ENCODE measurements around the gene AIFM2. TPM values are rescaled to one million over a fixed set of nuclear protein-coding genes. Genes with fewer than 3 reads are reported as not detected.

Gene AIFM2
- total RNA-seq, 4 donors from 2014 or later = 13.3 to 21.8 (median 17.2) TPM

GRCh38 chr10:70147259-70147625, 14.6 kb upstream of the AIFM2 start:
- Histone ChIP-seq H3K4me3 (peak overlapping the region; percentile 69 to 93 (median 76)), H3K9me3 (no peaks in the 10 kb centered on the region), H3K27ac (replicated peaks in 1 of 4) (peak overlapping the region; percentile 87 to 97 (median 88)), H3K27me3 (no peaks in the 10 kb centered on the region), H3K4me1 (peaks cover 19 to 33% (median 26%) of the 10 kb centered on the region in 4 donors), H3K36me3 (peaks cover 12 to 41% (median 25%) of the 10 kb centered on the region in 4 donors)
- DNase-seq (ENCODE audit: extremely low spot score) = no peak
- TF ChIP-seq EP300 (IDR thresholded peaks at IDR 0.05) = no peak
- WGBS = 11% methylated on average over 2 of the region's 2 CpGs
- intact Hi-C loops (cut with DNase I) = no loop called here

DNA sequence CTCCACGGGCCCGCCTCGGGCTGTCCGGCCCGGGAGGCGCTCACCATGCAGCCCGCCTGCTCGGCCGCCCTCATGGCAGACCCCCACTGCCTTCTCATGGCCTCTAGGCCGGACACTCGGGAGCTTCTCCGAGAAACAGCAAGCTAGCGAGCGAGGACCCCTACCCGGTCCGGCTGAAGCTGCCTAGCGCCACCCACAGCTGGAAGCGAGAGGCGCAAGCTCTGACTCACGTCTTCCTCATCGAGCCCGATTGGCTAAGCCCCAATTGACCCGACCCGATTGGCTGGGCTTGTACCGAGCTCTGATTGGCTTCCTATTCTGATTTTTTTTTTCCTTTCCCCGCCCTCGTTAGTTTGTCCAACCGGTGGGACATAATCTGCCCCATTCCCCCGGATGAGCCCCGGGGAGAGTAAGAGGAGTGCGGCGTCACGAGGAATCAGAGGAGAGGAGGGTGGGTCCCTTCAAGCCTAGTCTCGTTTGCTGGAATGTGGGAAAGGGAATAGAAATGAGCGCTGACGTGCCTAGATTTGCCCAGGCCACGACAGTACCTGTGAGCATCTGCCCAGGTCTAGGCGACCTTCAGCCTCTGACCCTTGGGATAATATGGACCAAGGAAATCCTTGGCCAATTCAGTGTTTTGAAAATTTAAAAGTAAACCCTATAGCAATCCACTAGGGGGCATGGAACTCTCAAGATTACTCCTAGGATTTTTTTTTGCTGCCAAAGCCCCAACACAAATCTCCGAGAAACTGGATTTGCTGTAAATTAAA, 14.0 kb upstream of the AIFM2 start, which contains the start of gene TYSND1:
Gene TYSND1, minus strand, starts transcription at position 212 of the 770 bp plus-strand sequence. Its CDS starts 114 bp downstream, at position 98.
- Histone ChIP-seq H3K4me3 (peak within 1 kb of the TSS; percentile 69 to 93 (median 76)), H3K27me3 (no peaks in the 10 kb centered on the region), H3K36me3 (peaks cover 6 to 35% (median 19%) of the 10 kb centered on the region in 4 donors), H3K27ac (replicated peaks in 1 of 4) (peak within 1 kb of the TSS; percentile 87 to 97 (median 88)), H3K9me3 (no peaks in the 10 kb centered on the region), H3K4me1 (peaks cover 19 to 33% (median 26%) of the 10 kb centered on the region in 4 donors)
- peak; percentile 99 for DNase-seq (ENCODE audit: extremely low spot score)
- TF ChIP-seq POLR2A (IDR thresholded peaks at IDR 0.05; ENCODE audit: low read depth) = peak; percentile 72
- no peak for TF ChIP-seq EP300 (IDR thresholded peaks at IDR 0.05)
- peak; percentile 92 to 97 for TF ChIP-seq POLR2AphosphoS5 (IDR thresholded peaks at IDR 0.05)
- TF ChIP-seq, protein P1, sequence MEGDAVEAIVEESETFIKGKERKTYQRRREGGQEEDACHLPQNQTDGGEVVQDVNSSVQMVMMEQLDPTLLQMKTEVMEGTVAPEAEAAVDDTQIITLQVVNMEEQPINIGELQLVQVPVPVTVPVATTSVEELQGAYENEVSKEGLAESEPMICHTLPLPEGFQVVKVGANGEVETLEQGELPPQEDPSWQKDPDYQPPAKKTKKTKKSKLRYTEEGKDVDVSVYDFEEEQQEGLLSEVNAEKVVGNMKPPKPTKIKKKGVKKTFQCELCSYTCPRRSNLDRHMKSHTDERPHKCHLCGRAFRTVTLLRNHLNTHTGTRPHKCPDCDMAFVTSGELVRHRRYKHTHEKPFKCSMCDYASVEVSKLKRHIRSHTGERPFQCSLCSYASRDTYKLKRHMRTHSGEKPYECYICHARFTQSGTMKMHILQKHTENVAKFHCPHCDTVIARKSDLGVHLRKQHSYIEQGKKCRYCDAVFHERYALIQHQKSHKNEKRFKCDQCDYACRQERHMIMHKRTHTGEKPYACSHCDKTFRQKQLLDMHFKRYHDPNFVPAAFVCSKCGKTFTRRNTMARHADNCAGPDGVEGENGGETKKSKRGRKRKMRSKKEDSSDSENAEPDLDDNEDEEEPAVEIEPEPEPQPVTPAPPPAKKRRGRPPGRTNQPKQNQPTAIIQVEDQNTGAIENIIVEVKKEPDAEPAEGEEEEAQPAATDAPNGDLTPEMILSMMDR (IDR thresholded peaks at IDR 0.05) = peak; percentile 54 to 74 (median 68)
- 1% methylated on average over 22 of the region's 39 CpGs for WGBS
- intact Hi-C loops (cut with DNase I) = no loop called here

GRCh38 chr10:70145666-70146488, 13.3 kb upstream of the AIFM2 start:
- peak overlapping the region; percentile 69 to 93 (median 76) for H3K4me3 ChIP-seq
- 0% methylated on average over 24 of the region's 98 CpGs for WGBS
- TF ChIP-seq POLR2AphosphoS5 (IDR thresholded peaks at IDR 0.05) = peak in 1 of 2 donors; percentile 44
- no peak for TF ChIP-seq POLR2A (IDR thresholded peaks at IDR 0.05; ENCODE audit: low read depth)
- TF ChIP-seq EP300 (IDR thresholded peaks at IDR 0.05) = no peak
- TF ChIP-seq, protein P1 (IDR thresholded peaks at IDR 0.05) = peak; percentile 48 to 72 (median 48)
- H3K27me3 ChIP-seq = no peaks in the 10 kb centered on the region
- H3K27ac ChIP-seq (replicated peaks in 1 of 4) = peak overlapping the region; percentile 87 to 97 (median 88)
- peaks cover 19 to 33% (median 26%) of the 10 kb centered on the region in 4 donors for H3K4me1 ChIP-seq
- DNase-seq (ENCODE audit: extremely low spot score) = no peak
- no peaks in the 10 kb centered on the region for H3K9me3 ChIP-seq
- intact Hi-C loops (cut with DNase I) = loop anchor here (2.0 kb wide), 1 partner anchor 29 kb away; no protein-coding TSS in a partner anchor
- H3K36me3 ChIP-seq = peaks cover 0 to 27% (median 13%) of the 10 kb centered on the region in 4 donors

DNA sequence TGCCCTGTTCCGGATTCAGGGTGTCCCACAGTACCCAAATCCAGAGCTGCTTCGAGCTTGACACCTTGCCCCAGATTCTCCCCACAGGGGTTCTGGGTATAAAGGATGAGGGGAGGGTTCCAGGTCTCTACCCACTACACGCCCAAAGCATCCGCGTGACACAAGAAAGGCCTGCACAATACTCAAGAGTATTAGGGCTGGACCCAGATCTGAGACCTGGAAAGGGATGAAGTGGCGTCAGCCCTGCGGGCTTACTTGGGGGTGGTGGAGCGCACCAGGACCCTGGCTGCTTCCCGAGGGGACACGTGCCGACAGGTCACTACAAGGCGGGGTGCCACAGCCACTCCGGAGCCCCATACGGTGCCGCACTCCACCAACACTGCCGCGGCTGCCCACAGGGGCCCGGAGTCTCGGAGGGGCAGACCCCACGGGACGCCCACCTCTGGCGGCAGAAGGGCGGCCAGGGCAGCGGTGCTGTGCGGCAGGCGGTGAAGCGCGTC, 12.6 kb upstream of the AIFM2 start:
- no peak for DNase-seq (ENCODE audit: extremely low spot score)
- TF ChIP-seq POLR2AphosphoS5 (IDR thresholded peaks at IDR 0.05) (no peak), POLR2A (IDR thresholded peaks at IDR 0.05; ENCODE audit: low read depth) (no peak), EP300 (IDR thresholded peaks at IDR 0.05) (no peak)
- TF ChIP-seq, protein P1 (IDR thresholded peaks at IDR 0.05) = no peak
- H3K9me3 ChIP-seq = no peaks in the 10 kb centered on the region
- peak overlapping the region; percentile 69 to 93 (median 76) for H3K4me3 ChIP-seq
- H3K4me1 ChIP-seq = peaks cover 19 to 33% (median 26%) of the 10 kb centered on the region in 4 donors
- H3K36me3 ChIP-seq = peaks cover 0 to 21% (median 10%) of the 10 kb centered on the region in 4 donors
- no peaks in the 10 kb centered on the region for H3K27me3 ChIP-seq
- intact Hi-C loops (cut with DNase I) = loop anchor here (2.0 kb wide), 1 partner anchor 28 kb away; no protein-coding TSS in a partner anchor
- H3K27ac ChIP-seq (replicated peaks in 1 of 4) = peak overlapping the region; percentile 87 to 97 (median 88)
- 15% methylated on average over 18 of the region's 28 CpGs for WGBS
